Mucosa of descending colon (tissue), 3 donors: ENCODE data around the gene PRR29. TPM values are rescaled to one million over a fixed set of nuclear protein-coding genes. Genes with fewer than 3 reads are reported as not detected.
"Not testable (repeated sequence)": the region's sequence is repeated elsewhere in the genome, so short reads cannot be mapped to it uniquely, and the experiment has no call there.

Experiments used
- ATAC-seq: fragments of 200-7000 bp; cut with Tn5 transposase; one replicate; pipeline ENCODE4 v1.9.1; 2020; ENCODE audit warnings: mild to moderate bottlenecking, moderate library complexity
- DNase-seq, 3 donors: peaks; one replicate each; pipeline ENCODE4 v3.0.0-alpha.2; 2020
- H3K36me3 ChIP-seq: fragments of 200-600 bp; one replicate; pipeline ENCODE4 v1.8.0; 2021; ENCODE audit warnings: low read depth, mild to moderate bottlenecking
- H3K4me1 ChIP-seq: fragments of 200-600 bp; one replicate; pipeline ENCODE4 v1.8.0; 2021; ENCODE audit warnings: low read depth, mild to moderate bottlenecking
- H3K4me3 ChIP-seq: fragments of 200-600 bp; one replicate; pipeline ENCODE4 v1.8.0; 2021; ENCODE audit warnings: mild to moderate bottlenecking
- H3K9me3 ChIP-seq: fragments of 200-600 bp; one replicate; pipeline ENCODE4 v1.8.0; 2021; ENCODE audit warnings: mild to moderate bottlenecking
- intact Hi-C, 2 donors: fragments of 100-400 bp; cut with DNase I in 1 of 2; cut with micrococcal nuclease in 1 of 2; formaldehyde crosslinking; loops; one replicate each; pipeline versions ENCODE4 v1.11.0 to v1.11.1; 2022; cut with DNase I, micrococcal nuclease
- total RNA-seq, 3 donors: library from RNA; stranded (reverse); fragmentation: NEBNext Ultra II Directional in 2 of 3; extraction: Animal tissue kit (Norgen Biotek cat#: 25700) in 2 of 3; gene quantifications; one replicate each; pipeline versions ENCODE4 v1.2.1 to v1.2.4, GENCODE V29; 2021 to 2023
- TF ChIP-seq, protein P1 (sequence below): fragments of 200-600 bp; IDR thresholded peaks from one replicate; pipeline ENCODE4 v1.8.0; 2022; ENCODE audit warnings: antibody characterized with exemption, mild to moderate bottlenecking
- donor health status: DM: no; HTN: no; CAD: no; lungs with moderate emphysema.
- donor health status: DM: no; HTN: no; CAD: no.
- donor health status: DM: no; HTN: yes; CAD: no.

The PRR29 gene
- total RNA-seq, 3 donors from 2014 or later: not detected

- H3K9me3 ChIP-seq: no peaks in the 10 kb centered on the region
- H3K36me3 ChIP-seq: no peaks in the 10 kb centered on the region
- H3K4me3 ChIP-seq: no peak overlapping the region
- no peaks in the 10 kb centered on the region for H3K4me1 ChIP-seq
- TF ChIP-seq, protein P1, sequence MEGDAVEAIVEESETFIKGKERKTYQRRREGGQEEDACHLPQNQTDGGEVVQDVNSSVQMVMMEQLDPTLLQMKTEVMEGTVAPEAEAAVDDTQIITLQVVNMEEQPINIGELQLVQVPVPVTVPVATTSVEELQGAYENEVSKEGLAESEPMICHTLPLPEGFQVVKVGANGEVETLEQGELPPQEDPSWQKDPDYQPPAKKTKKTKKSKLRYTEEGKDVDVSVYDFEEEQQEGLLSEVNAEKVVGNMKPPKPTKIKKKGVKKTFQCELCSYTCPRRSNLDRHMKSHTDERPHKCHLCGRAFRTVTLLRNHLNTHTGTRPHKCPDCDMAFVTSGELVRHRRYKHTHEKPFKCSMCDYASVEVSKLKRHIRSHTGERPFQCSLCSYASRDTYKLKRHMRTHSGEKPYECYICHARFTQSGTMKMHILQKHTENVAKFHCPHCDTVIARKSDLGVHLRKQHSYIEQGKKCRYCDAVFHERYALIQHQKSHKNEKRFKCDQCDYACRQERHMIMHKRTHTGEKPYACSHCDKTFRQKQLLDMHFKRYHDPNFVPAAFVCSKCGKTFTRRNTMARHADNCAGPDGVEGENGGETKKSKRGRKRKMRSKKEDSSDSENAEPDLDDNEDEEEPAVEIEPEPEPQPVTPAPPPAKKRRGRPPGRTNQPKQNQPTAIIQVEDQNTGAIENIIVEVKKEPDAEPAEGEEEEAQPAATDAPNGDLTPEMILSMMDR: no peak
- no peak for DNase-seq
- ATAC-seq: no peak
- intact Hi-C loops: no loop called here
Measured at GRCh38 chr17:63975541-63976092, 22.5 kb upstream of the PRR29 start.

- TF ChIP-seq, protein P1: no peak
- H3K4me3 ChIP-seq: no peak overlapping the region
- H3K36me3 ChIP-seq: no peaks in the 10 kb centered on the region
- no peaks in the 10 kb centered on the region for H3K4me1 ChIP-seq
- no peaks in the 10 kb centered on the region for H3K9me3 ChIP-seq
- ATAC-seq (no peak), DNase-seq (no peak)
- intact Hi-C loops: no loop called here
Measured at GRCh38 chr17:63976702-63977101, 21.4 kb upstream of the PRR29 start.

GRCh38 chr17:63978272-63979200 lies 19.6 kb upstream of the PRR29 start:
- no peak for ATAC-seq
- TF ChIP-seq, protein P1: no peak
- no peak for DNase-seq
- no peaks in the 10 kb centered on the region for H3K36me3 ChIP-seq
- no peak overlapping the region for H3K4me3 ChIP-seq
- no peaks in the 10 kb centered on the region for H3K9me3 ChIP-seq
- intact Hi-C loops: no loop called here
- H3K4me1 ChIP-seq: no peaks in the 10 kb centered on the region

DNA sequence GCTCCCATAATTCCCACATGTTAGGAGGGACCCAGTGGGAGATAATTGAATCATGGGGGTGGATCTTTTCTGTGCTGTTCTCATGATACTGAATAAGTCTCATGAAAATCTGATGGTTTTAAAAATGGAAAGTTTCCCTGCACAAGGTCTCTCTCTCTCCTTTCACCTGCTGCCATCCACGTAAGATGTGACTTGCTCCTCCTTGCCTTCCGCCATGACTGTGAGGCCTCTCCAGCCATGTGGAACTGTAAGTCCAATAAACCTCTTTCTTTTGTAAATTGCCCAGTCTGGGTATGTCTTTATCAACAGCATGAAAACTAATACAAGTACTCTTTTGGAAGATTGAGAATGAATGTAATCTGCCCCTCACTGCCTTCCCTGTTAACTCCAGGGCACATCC lies 15.5 kb upstream of the PRR29 start:
- ATAC-seq, intact Hi-C loops, H3K9me3 ChIP-seq, H3K36me3 ChIP-seq, DNase-seq, H3K4me3 ChIP-seq, H3K4me1 ChIP-seq: not testable (repeated sequence)

DNA sequence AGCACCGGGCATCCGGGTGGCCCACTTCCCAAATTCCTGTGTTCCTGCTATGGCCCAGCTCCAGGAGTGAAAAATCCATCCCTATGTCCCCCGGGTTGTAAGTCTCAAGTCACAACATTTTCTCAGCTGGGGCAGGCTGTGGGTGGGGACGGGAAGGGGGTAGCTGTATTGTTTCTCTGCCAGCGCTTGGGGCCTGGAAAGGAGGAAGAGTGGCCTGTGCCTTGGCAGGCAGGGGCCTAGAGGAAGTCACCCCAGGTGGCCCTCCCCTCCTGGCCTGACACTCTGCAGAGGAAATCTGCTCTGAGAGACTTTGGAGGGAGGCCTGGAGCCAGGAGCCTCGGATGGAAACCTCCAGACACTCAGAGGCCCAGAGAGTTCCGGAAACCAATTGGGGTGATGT lies 14.8 kb upstream of the PRR29 start:
- Histone ChIP-seq H3K4me3 (no peak overlapping the region), H3K36me3 (no peaks in the 10 kb centered on the region), H3K4me1 (peaks cover 3% of the 10 kb centered on the region), H3K9me3 (no peaks in the 10 kb centered on the region)
- TF ChIP-seq, protein P1: no peak
- ATAC-seq (no peak), DNase-seq (no peak)
- intact Hi-C loops: no loop called here

DNA sequence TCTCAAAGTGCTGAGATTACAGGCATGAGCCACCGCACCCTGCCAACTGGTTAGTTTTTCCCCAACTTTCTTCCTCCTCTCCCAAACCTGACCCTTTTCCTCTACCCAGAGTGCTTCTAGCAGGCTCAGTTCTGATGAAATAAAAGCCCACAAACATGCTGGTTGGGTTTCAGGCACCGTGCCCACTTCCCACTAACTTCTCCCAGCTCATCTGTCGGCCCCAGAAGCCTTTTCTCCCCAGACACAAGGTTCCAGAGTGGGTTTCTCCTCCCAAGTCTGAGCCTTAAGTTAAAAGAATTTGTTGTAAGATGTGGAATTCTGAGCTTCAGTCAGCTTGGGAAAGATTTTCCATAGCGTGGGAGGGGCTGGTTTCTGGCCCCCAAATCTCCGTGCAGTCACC lies 13.9 kb upstream of the PRR29 start:
- TF ChIP-seq, protein P1: no peak
- Histone ChIP-seq H3K4me3 (no peak overlapping the region), H3K36me3 (no peaks in the 10 kb centered on the region), H3K4me1 (peaks cover 3% of the 10 kb centered on the region), H3K9me3 (no peaks in the 10 kb centered on the region)
- no peak for ATAC-seq
- intact Hi-C loops: no loop called here
- DNase-seq: no peak
